Inflammatory macrophage (primary cell): Measurements from ENCODE around the gene DACH1.

Experiments used
- DNase-seq, 2 donors: peaks; one replicate each; pipeline ENCODE4 v3.0.0-alpha.2; 2020 to 2022

The DACH1 gene

GRCh38 chr13:71774863-71775262 lies 92.1 kb downstream of the DACH1 start:
- no peak for DNase-seq

GRCh38 chr13:71773531-71773930 lies 93.5 kb downstream of the DACH1 start:
- no peak for DNase-seq

GRCh38 chr13:71772361-71772760 lies 94.6 kb downstream of the DACH1 start:
- DNase-seq, result no peak

GRCh38 chr13:71771144-71771543 lies 95.9 kb downstream of the DACH1 start:
- no peak for DNase-seq

- DNase-seq, result no peak
Observed at GRCh38 chr13:71770710-71771109, 96.3 kb downstream of the DACH1 start.

- no peak for DNase-seq
Observed at GRCh38 chr13:71768881-71769280, 98.1 kb downstream of the DACH1 start.

GRCh38 chr13:71759651-71760511 lies 107.1 kb downstream of the DACH1 start:
- no peak for DNase-seq

- DNase-seq, result no peak
Observed at GRCh38 chr13:71758828-71759227, 108.2 kb downstream of the DACH1 start.

GRCh38 chr13:71754407-71754974 lies 112.5 kb downstream of the DACH1 start:
- DNase-seq, result no peak

GRCh38 chr13:71752775-71753513 lies 114.1 kb downstream of the DACH1 start:
- DNase-seq, result no peak

- DNase-seq, result no peak
Observed at GRCh38 chr13:71751073-71751472, 115.9 kb downstream of the DACH1 start.

- DNase-seq, result no peak
Observed at GRCh38 chr13:71730267-71730666, 136.7 kb downstream of the DACH1 start.

GRCh38 chr13:71729441-71729840 lies 137.6 kb downstream of the DACH1 start:
- no peak for DNase-seq

GRCh38 chr13:71727662-71728061 lies 139.3 kb downstream of the DACH1 start:
- no peak for DNase-seq

- DNase-seq, result no peak
Observed at GRCh38 chr13:71727042-71727441, 140.0 kb downstream of the DACH1 start.

- DNase-seq, result no peak
Observed at GRCh38 chr13:71722206-71722605, 144.8 kb downstream of the DACH1 start.

GRCh38 chr13:71721104-71721503 lies 145.9 kb downstream of the DACH1 start:
- no peak for DNase-seq

GRCh38 chr13:71718931-71719330 lies 148.1 kb downstream of the DACH1 start:
- no peak for DNase-seq

- DNase-seq, result no peak
Observed at GRCh38 chr13:71714802-71715375, 152.1 kb downstream of the DACH1 start.

GRCh38 chr13:71712988-71713653 lies 153.9 kb downstream of the DACH1 start:
- DNase-seq, result peak in 1 of 2 donors; percentile 33

GRCh38 chr13:71704656-71705055 lies 162.3 kb downstream of the DACH1 start:
- DNase-seq, result peak; percentile 60 to 82

- no peak for DNase-seq
Observed at GRCh38 chr13:71703138-71703537, 163.9 kb downstream of the DACH1 start.

GRCh38 chr13:71702253-71702652 lies 164.8 kb downstream of the DACH1 start:
- no peak for DNase-seq
